HCT116 (cell line): ENCODE measurements around the gene MRPL36. TPM values are rescaled to one million over a fixed set of nuclear protein-coding genes. Genes with fewer than 3 reads are reported as not detected.

Experiments
- ATAC-seq: fragments of 200-7000 bp; cut with Tn5 transposase; 2 replicates; pipeline ENCODE4 v1.9.1; 2020; ENCODE audit warnings: mild to moderate bottlenecking, moderate library complexity
- Bru-seq: library from RNA; stranded (reverse); fragments of 400-500 nt; gene quantifications from one replicate; lab custom pipeline; 2021; lab: Mats Ljungman, UMichigan
- BruChase-seq, 2 experiments: library from RNA; stranded (reverse); fragments of 400-500 nt; gene quantifications; one replicate each; lab custom pipeline; 2021; lab: Mats Ljungman, UMichigan
- BruUV-seq: library from RNA; stranded (reverse); fragments of 400-500 nt; replicated peaks from 2 replicates; lab custom pipeline; 2021; lab: Mats Ljungman, UMichigan
- CTCF ChIA-PET: fragments of 300-600 bp; sonication (Branson Sonifier 250); formaldehyde crosslinking; loops from one replicate; lab custom pipeline; 2021; ENCODE audit warnings: antibody characterized with exemption; lab: Charles Lee
- POLR2A ChIA-PET: fragments of 300-600, 350-600 bp; sonication (Branson Sonifier 250); formaldehyde crosslinking; loops from one replicate; lab custom pipeline; 2021; ENCODE audit warnings: antibody characterized with exemption; lab: Charles Lee
- RAD21 ChIA-PET, 2 experiments: fragments of 300-600 bp; sonication (Branson Sonifier 250); formaldehyde crosslinking; loops; one replicate each; lab custom pipeline; 2023; ENCODE audit warnings: low total read pairs in 2 of 2; ENCODE audit not compliant: uncharacterized antibody in 2 of 2, unreplicated experiment in 2 of 2, low non-redundant PET in 1 of 2; lab: Charles Lee
- DNase-seq: peaks from one replicate; pipeline ENCODE4 v3.0.0-alpha.2; 2010; ENCODE audit warnings: low read depth, low spot score
- H2AFZ ChIP-seq: fragments of 200-600 bp; shearing (Covaris generic), sonication (generic); 2 replicates; pipeline ENCODE4 v1.6.1; 2017; ENCODE audit warnings: low read depth, mixed run types, mixed read lengths, antibody characterized with exemption, low read length; ENCODE audit not compliant: poor library complexity, severe bottlenecking
- H3K27ac ChIP-seq: 2 replicates; pipeline ENCODE4 v1.5.1; 2012; ENCODE audit warnings: low read depth, low read length
- H3K27me3 ChIP-seq: fragments of 200-600 bp; sonication (generic); 2 replicates; pipeline ENCODE4 v1.6.1; 2016; ENCODE audit warnings: mixed run types, low read length, mixed read lengths; ENCODE audit not compliant: insufficient read depth
- H3K36me3 ChIP-seq, 2 experiments: fragments of 200-500 bp in 1 of 2; fragments of 200-600 bp in 1 of 2; sonication (Bioruptor generic) in 1 of 2; sonication (generic) in 1 of 2; 2 replicates each; pipeline versions ENCODE4 v1.5.1 to v1.6.1; 2014 to 2016; ENCODE audit warnings: low read length in 2 of 2, inconsistent platforms in 1 of 2, mixed read lengths in 1 of 2, mixed run types in 1 of 2; ENCODE audit not compliant: insufficient read depth in 2 of 2, control insufficient read depth in 1 of 2
- H3K4me1 ChIP-seq, 2 experiments: fragments of 200-600 bp in 1 of 2; sonication (generic) in 1 of 2; 2 replicates each; pipeline versions ENCODE4 v1.5.1 to v1.6.1; 2012 to 2017; ENCODE audit warnings: low read length in 2 of 2, inconsistent platforms in 1 of 2, mild to moderate bottlenecking in 1 of 2, mixed read lengths in 1 of 2, mixed run types in 1 of 2, moderate library complexity in 1 of 2; ENCODE audit not compliant: insufficient read depth in 2 of 2, control insufficient read depth in 1 of 2
- H3K4me2 ChIP-seq: fragments of 200-600 bp; sonication (generic); 2 replicates; pipeline ENCODE4 v1.6.1; 2017; ENCODE audit warnings: mixed run types, low read length, mixed read lengths
- H3K4me3 ChIP-seq, 2 experiments: fragments of 200-600 bp in 1 of 2; sonication (generic) in 1 of 2; replicated peaks in 1 of 2; 2 replicates each; pipeline ENCODE4 v1.5.1; 2011 to 2016; ENCODE audit warnings: low read length in 2 of 2, control low read depth in 1 of 2, low read depth in 1 of 2, mild to moderate bottlenecking in 1 of 2, mixed read lengths in 1 of 2, mixed run types in 1 of 2
- H3K79me2 ChIP-seq: fragments of 200-600 bp; sonication (generic); 2 replicates; pipeline ENCODE4 v1.6.1; 2017; ENCODE audit warnings: mild to moderate bottlenecking, mixed run types, low read length, moderate library complexity, mixed read lengths; ENCODE audit not compliant: insufficient read depth
- H3K9ac ChIP-seq: fragments of 200-600 bp; sonication (generic); 2 replicates; pipeline ENCODE4 v1.6.1; 2016; ENCODE audit warnings: low read length, mixed read lengths
- H3K9me2 ChIP-seq: fragments of 200-600 bp; sonication (generic), shearing (Covaris generic); 2 replicates; pipeline ENCODE4 v1.6.1; 2017; ENCODE audit warnings: mixed run types, mild to moderate bottlenecking, moderate library complexity; ENCODE audit not compliant: insufficient read depth
- H3K9me3 ChIP-seq, 2 experiments: fragments of 200-500 bp in 1 of 2; fragments of 200-600 bp in 1 of 2; sonication (Bioruptor generic) in 1 of 2; sonication (generic) in 1 of 2; 2 replicates each; pipeline ENCODE4 v1.6.1; 2014 to 2017; ENCODE audit warnings: low read length in 2 of 2, mixed read lengths in 2 of 2, inconsistent platforms in 1 of 2, low read depth in 1 of 2, mild to moderate bottlenecking in 1 of 2, mixed run types in 1 of 2, moderate library complexity in 1 of 2; ENCODE audit not compliant: control insufficient read depth in 1 of 2, insufficient read depth in 1 of 2
- H4K20me1 ChIP-seq: fragments of 200-600 bp; sonication (generic), shearing (Covaris generic); 2 replicates; pipeline ENCODE4 v1.6.1; 2017; ENCODE audit warnings: mixed run types, mild to moderate bottlenecking, moderate library complexity; ENCODE audit not compliant: insufficient read depth
- CBX3 ChIP-seq: IDR thresholded peaks from 2 replicates; pipeline ENCODE4 v1.6.1; 2012; ENCODE audit warnings: low read depth
- CEBPB ChIP-seq: IDR thresholded peaks from 2 replicates; pipeline ENCODE4 v1.6.1; 2012; ENCODE audit warnings: low read depth
- EGR1 ChIP-seq: IDR thresholded peaks from 2 replicates; pipeline ENCODE4 v1.6.1; 2012; ENCODE audit warnings: low read depth
- ELF1 ChIP-seq: IDR thresholded peaks from 2 replicates; pipeline ENCODE4 v1.6.1; 2012; ENCODE audit warnings: low read depth, borderline replicate concordance
- EZH2 ChIP-seq: fragments of 200-600 bp; sonication (generic); IDR thresholded peaks from 2 replicates; pipeline ENCODE4 v1.6.1; 2017; ENCODE audit warnings: antibody characterized with exemption, mixed run types
- EZH2phosphoT487 ChIP-seq: fragments of 200-600 bp; IDR thresholded peaks from 2 replicates; pipeline ENCODE4 v1.6.1; 2018; ENCODE audit warnings: antibody characterized with exemption, borderline replicate concordance
- POLR2A ChIP-seq: IDR thresholded peaks from 2 replicates; pipeline ENCODE4 v1.7.0; 2011; ENCODE audit warnings: borderline replicate concordance; ENCODE audit not compliant: insufficient read depth, insufficient read length; ENCODE audit errors: extremely low read depth
- POLR2AphosphoS5 ChIP-seq: IDR thresholded peaks from 2 replicates; pipeline ENCODE4 v1.6.1; 2011; ENCODE audit warnings: mild to moderate bottlenecking, low read depth, low read length, moderate library complexity
- SIN3A ChIP-seq: IDR thresholded peaks from 2 replicates; pipeline ENCODE4 v1.6.1; 2012; ENCODE audit warnings: low read depth
- SP1 ChIP-seq: IDR thresholded peaks from 2 replicates; pipeline ENCODE4 v1.6.1; 2012; ENCODE audit warnings: low read depth
- YY1 ChIP-seq: IDR thresholded peaks from 2 replicates; pipeline ENCODE4 v1.6.1; 2011; ENCODE audit warnings: low read length, low read depth, moderate library complexity, mild to moderate bottlenecking; ENCODE audit not compliant: insufficient replicate concordance; ENCODE audit errors: extremely low read depth
- ZFX ChIP-seq: fragments of 450-650 bp; IDR thresholded peaks from 2 replicates; pipeline ENCODE4 v1.6.1; 2017
- intact Hi-C: fragments of 100-400 bp; cut with micrococcal nuclease; formaldehyde crosslinking; loops from 2 replicates; pipeline ENCODE4 v1.10.0; 2022
- long read RNA-seq: library from polyadenylated mRNA; unstranded; transcript quantifications from one replicate; pipeline ENCODE4 v2.0.0, GENCODE V29; 2021; ENCODE audit not compliant: unreplicated experiment
- polyA plus RNA-seq: library from polyadenylated mRNA; unstranded; fragments of >200 nt; gene quantifications from 2 replicates; pipeline ENCODE4 v1.2.1, GENCODE V29; 2012; ENCODE audit warnings: missing spikeins
- total RNA-seq: library from RNA; stranded (reverse); gene quantifications from one replicate; pipeline ENCODE4 v1.2.1, GENCODE V29; 2021; ENCODE audit not compliant: unreplicated experiment
- TF ChIP-seq, protein P1 (sequence below): IDR thresholded peaks from 2 replicates; pipeline ENCODE4 v1.6.1; 2012; ENCODE audit warnings: low read depth
- TF ChIP-seq, protein P2 (sequence below): IDR thresholded peaks from 2 replicates; pipeline ENCODE4 v1.6.1; 2012
- TF ChIP-seq, protein P3 (sequence below): IDR thresholded peaks from 2 replicates; pipeline ENCODE4 v1.6.1; 2011; ENCODE audit warnings: mild to moderate bottlenecking, low read length, moderate library complexity; ENCODE audit not compliant: insufficient replicate concordance; ENCODE audit errors: extremely low read depth
- TF ChIP-seq, protein P4 (sequence below): IDR thresholded peaks from 2 replicates; pipeline ENCODE4 v1.6.1; 2012

The MRPL36 gene
- total RNA-seq (71.9 TPM), Bru-seq, nascent RNA (percentile 73 among the genes with signal in this experiment), BruChase-seq, experiment 1, labeled RNA remaining after a 6-hour chase (percentile 65 among the genes with signal in this experiment), BruChase-seq, experiment 2, labeled RNA remaining after a 2-hour chase (percentile 77 among the genes with signal in this experiment)
- 53.4 and 65.0 TPM in 2 replicates for polyA plus RNA-seq
- long read RNA-seq, transcript MRPL36-204 (2 exons, 686 nt), result major isoform, 25 of 89 reads
- long read RNA-seq, transcript MRPL36-202 (2 exons, 610 nt), result minor isoform, 16 of 89 reads
- long read RNA-seq, partial matches to known transcripts, result 0 of 89 reads
- long read RNA-seq, other reads (novel, unspliced or antisense), result 48 of 89 reads

DNA sequence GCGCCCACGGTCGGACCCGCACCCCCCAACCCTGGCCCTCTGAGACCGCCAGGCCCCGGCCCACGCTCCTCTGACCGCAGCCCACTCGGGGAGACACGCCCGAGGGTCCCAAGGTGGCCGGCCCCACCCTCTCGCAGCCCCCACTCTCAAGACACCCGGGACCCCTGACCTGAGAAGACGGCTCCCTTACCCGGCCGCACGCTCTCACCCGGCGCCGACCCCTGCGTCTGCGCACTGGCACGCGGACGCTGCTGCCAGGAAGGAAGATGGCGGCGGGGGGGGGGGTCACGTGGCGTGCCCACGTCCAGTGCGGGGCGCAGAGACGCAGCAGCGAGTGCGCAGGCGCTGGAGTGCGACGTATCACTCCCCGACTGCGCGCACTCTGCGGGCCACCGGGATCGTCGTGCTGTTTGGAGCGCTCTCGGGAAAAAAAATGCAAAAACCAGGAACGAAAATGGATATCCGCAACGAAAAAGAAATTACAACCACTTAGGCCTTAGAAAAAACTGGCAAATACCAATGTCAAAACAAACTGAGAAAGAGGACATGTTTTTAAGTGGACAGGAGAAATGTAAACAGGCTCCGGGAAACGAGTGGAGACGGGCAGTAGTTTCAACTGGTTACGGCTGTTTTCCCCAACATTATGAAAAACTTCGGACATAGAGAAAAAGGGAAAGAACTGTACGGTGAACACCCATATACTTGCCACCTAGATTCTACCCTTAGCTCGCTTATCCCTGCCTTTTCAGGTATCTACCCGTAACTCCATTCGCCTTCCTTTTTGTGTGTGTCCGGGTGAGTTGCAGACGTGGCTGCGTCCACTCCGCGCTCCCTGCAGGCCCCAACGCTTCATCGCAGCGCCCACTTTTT lies at the start of gene MRPL36:
Gene MRPL36 (minus strand): TSS at position 236 of the 870 bp plus-strand sequence. CDS start 902 bp downstream, outside the sequence.
- H2AFZ ChIP-seq, result no peak within 1 kb of the TSS
- CTCF ChIA-PET, result no interaction called here
- no peaks in the 10 kb centered on the region for H3K27me3 ChIP-seq
- H3K79me2 ChIP-seq, result peaks cover 78% of the 10 kb centered on the region
- H3K4me2 ChIP-seq, result peak within 1 kb of the TSS; percentile 87
- RAD21 ChIA-PET, result no interaction called here
- H3K4me1 ChIP-seq, result peaks cover 2 to 23% of the 10 kb centered on the region in 2 experiments; a peak in 3 of 4 replicates
- H3K4me3 ChIP-seq, result peak within 1 kb of the TSS; percentile 78 to 93
- H4K20me1 ChIP-seq, result no peaks in the 10 kb centered on the region
- no TSS peak for BruUV-seq
- H3K9me2 ChIP-seq, result no peaks in the 10 kb centered on the region
- DNase-seq, result peak; percentile 73
- H3K9me3 ChIP-seq, result no peaks in the 10 kb centered on the region
- intact Hi-C loops, result loop anchor here (1.0 to 10.0 kb wide), 2 partner anchors 81 to 135 kb away; no protein-coding TSS in a partner anchor
- peak; percentile 83 for ATAC-seq
- POLR2A ChIA-PET, result interaction anchor here (0.7 kb wide), 1 partner anchor 84 kb away, joined by 3 read pairs; no protein-coding TSS in a partner anchor
- H3K36me3 ChIP-seq, result peaks cover 28 to 46% of the 10 kb centered on the region in 2 experiments
- peak within 1 kb of the TSS; percentile 87 for H3K9ac ChIP-seq
- H3K27ac ChIP-seq, result peak within 1 kb of the TSS; percentile 96
- TF ChIP-seq, protein P1, sequence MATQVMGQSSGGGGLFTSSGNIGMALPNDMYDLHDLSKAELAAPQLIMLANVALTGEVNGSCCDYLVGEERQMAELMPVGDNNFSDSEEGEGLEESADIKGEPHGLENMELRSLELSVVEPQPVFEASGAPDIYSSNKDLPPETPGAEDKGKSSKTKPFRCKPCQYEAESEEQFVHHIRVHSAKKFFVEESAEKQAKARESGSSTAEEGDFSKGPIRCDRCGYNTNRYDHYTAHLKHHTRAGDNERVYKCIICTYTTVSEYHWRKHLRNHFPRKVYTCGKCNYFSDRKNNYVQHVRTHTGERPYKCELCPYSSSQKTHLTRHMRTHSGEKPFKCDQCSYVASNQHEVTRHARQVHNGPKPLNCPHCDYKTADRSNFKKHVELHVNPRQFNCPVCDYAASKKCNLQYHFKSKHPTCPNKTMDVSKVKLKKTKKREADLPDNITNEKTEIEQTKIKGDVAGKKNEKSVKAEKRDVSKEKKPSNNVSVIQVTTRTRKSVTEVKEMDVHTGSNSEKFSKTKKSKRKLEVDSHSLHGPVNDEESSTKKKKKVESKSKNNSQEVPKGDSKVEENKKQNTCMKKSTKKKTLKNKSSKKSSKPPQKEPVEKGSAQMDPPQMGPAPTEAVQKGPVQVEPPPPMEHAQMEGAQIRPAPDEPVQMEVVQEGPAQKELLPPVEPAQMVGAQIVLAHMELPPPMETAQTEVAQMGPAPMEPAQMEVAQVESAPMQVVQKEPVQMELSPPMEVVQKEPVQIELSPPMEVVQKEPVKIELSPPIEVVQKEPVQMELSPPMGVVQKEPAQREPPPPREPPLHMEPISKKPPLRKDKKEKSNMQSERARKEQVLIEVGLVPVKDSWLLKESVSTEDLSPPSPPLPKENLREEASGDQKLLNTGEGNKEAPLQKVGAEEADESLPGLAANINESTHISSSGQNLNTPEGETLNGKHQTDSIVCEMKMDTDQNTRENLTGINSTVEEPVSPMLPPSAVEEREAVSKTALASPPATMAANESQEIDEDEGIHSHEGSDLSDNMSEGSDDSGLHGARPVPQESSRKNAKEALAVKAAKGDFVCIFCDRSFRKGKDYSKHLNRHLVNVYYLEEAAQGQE, result no peak
- TF ChIP-seq ZFX (peak; percentile 60), CEBPB (no peak), EZH2 (no peak), EZH2phosphoT487 (no peak), SP1 (peak; percentile 41; the same call in 1 of the 2 replicates), POLR2A (peak; percentile 79), CBX3 (0 out of 2 replicates have a peak, but pooled peaks have one; percentile 38), ELF1 (no peak; the same call in 1 of the 2 replicates), YY1 (peak; percentile 98), POLR2AphosphoS5 (peak; percentile 82), EGR1 (peak; percentile 58; the same call in 1 of the 2 replicates), SIN3A (peak; percentile 85)
- TF ChIP-seq, protein P2, sequence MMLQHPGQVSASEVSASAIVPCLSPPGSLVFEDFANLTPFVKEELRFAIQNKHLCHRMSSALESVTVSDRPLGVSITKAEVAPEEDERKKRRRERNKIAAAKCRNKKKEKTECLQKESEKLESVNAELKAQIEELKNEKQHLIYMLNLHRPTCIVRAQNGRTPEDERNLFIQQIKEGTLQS, result no peak
- TF ChIP-seq, protein P3, sequence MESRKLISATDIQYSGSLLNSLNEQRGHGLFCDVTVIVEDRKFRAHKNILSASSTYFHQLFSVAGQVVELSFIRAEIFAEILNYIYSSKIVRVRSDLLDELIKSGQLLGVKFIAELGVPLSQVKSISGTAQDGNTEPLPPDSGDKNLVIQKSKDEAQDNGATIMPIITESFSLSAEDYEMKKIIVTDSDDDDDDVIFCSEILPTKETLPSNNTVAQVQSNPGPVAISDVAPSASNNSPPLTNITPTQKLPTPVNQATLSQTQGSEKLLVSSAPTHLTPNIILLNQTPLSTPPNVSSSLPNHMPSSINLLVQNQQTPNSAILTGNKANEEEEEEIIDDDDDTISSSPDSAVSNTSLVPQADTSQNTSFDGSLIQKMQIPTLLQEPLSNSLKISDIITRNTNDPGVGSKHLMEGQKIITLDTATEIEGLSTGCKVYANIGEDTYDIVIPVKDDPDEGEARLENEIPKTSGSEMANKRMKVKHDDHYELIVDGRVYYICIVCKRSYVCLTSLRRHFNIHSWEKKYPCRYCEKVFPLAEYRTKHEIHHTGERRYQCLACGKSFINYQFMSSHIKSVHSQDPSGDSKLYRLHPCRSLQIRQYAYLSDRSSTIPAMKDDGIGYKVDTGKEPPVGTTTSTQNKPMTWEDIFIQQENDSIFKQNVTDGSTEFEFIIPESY, result no peak
- TF ChIP-seq, protein P4, sequence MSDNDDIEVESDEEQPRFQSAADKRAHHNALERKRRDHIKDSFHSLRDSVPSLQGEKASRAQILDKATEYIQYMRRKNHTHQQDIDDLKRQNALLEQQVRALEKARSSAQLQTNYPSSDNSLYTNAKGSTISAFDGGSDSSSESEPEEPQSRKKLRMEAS, result peak; percentile 88
